BE2C (cell line): ENCODE results near the gene XYLB.

Experiments used
- DNase-seq: peaks from one replicate; pipeline ENCODE4 v3.0.0-alpha.2; 2020
- H3K27me3 ChIP-seq: fragments of 250-450 bp; sonication (Bioruptor Pico); 2 replicates; pipeline ENCODE4 v1.5.1; 2020; ENCODE audit warnings: mild to moderate bottlenecking
- H3K36me3 ChIP-seq: fragments of 250-450 bp; sonication (Bioruptor Pico); 2 replicates; pipeline ENCODE4 v1.5.1; 2020; ENCODE audit warnings: mild to moderate bottlenecking
- H3K4me1 ChIP-seq: fragments of 250-450 bp; sonication (Bioruptor Pico); 2 replicates; pipeline ENCODE4 v1.5.1; 2020
- H3K4me3 ChIP-seq: 2 replicates; pipeline ENCODE4 v1.5.1; 2011; ENCODE audit warnings: low read depth, low read length
- H3K9me3 ChIP-seq: fragments of 250-450 bp; sonication (Bioruptor Pico); 2 replicates; pipeline ENCODE4 v1.5.1; 2020
- CTCF ChIP-seq: IDR thresholded peaks from 2 replicates; pipeline ENCODE4 v1.5.1; 2012; ENCODE audit warnings: mild to moderate bottlenecking, low read depth, low read length

Gene XYLB

GRCh38 chr3:38365469-38366062 lies 19.0 kb downstream of the XYLB start:
- no peak for TF ChIP-seq CTCF
- H3K4me1 ChIP-seq: no peaks in the 10 kb centered on the region
- no peaks in the 10 kb centered on the region for H3K36me3 ChIP-seq
- H3K4me3 ChIP-seq: no peak overlapping the region
- DNase-seq: no peak
- no peaks in the 10 kb centered on the region for H3K9me3 ChIP-seq
- H3K27me3 ChIP-seq: no peaks in the 10 kb centered on the region

DNA sequence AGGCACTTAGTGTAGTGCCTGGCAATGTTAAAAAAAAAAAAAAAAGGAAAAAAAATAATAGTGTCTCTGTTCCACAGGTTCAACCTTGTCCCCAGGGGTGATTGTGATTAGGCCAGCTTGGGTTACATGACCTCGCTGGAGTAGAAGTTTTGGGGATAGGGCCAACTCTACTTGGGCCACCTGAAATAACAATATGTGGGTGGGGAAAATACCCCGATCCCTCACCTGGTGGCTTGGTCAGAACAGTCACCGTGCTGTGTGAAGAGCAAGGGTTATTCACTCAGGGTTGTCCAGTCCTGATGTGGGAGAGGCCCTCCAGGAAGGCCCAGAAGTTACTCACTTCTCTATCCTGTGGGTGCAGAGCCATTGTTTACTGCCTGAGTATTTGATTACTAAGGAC lies 19.5 kb downstream of the XYLB start:
- TF ChIP-seq CTCF: no peak
- Histone ChIP-seq H3K4me3 (no peak overlapping the region), H3K4me1 (no peaks in the 10 kb centered on the region), H3K36me3 (no peaks in the 10 kb centered on the region), H3K27me3 (no peaks in the 10 kb centered on the region), H3K9me3 (no peaks in the 10 kb centered on the region)
- no peak for DNase-seq

DNA sequence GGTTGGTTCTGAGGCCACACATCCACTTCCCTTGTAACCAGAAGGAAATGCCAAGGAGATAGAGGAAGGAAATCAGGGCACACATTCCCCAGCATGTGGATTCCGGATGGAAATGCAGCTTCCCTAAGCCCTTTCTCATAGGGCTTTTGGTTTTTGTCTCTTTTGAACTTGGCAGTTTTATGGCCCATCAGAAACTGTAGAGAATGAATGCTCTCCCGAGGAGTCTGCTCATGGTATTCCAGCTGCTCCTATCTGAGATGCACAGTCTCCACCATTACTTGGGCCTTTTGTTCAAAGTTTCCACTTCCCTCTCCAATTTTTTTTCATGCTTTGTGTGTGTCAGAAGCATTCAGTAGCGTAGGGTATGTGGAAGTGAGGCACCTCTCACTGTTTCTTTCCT lies 21.2 kb downstream of the XYLB start:
- H3K4me3 ChIP-seq: no peak overlapping the region
- no peaks in the 10 kb centered on the region for H3K4me1 ChIP-seq
- no peaks in the 10 kb centered on the region for H3K27me3 ChIP-seq
- no peak for TF ChIP-seq CTCF
- no peaks in the 10 kb centered on the region for H3K9me3 ChIP-seq
- H3K36me3 ChIP-seq: no peaks in the 10 kb centered on the region
- DNase-seq: no peak

- Histone ChIP-seq H3K36me3 (no peaks in the 10 kb centered on the region), H3K27me3 (no peaks in the 10 kb centered on the region), H3K9me3 (no peaks in the 10 kb centered on the region), H3K4me3 (no peak overlapping the region), H3K4me1 (no peaks in the 10 kb centered on the region)
- TF ChIP-seq CTCF: no peak
- DNase-seq: no peak
Measured at GRCh38 chr3:38368238-38368637, 21.7 kb downstream of the XYLB start.

DNA sequence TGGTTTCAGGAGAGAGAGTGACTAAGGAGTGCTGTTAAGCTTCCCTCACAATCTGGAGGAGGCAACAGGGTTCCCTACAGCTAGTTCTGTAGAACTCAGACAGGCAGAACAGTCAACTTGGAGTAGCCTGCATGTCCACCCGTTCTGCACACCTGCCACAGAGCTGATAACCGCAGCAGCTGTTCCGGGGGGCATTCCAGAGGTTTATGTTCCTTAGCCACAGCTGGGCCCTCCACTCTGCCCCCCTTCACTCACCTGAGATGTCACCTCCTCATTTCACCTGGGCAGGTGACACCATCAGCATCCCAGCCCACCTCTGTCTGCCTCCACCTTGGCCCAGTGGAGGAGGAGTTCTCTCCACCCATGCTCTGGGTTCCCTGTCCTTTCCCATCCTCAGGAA lies 22.6 kb downstream of the XYLB start:
- DNase-seq: no peak
- H3K9me3 ChIP-seq: no peaks in the 10 kb centered on the region
- H3K4me1 ChIP-seq: no peaks in the 10 kb centered on the region
- H3K36me3 ChIP-seq: no peaks in the 10 kb centered on the region
- H3K27me3 ChIP-seq: no peaks in the 10 kb centered on the region
- no peak overlapping the region for H3K4me3 ChIP-seq
- TF ChIP-seq CTCF: no peak

- no peak for TF ChIP-seq CTCF
- H3K27me3 ChIP-seq: no peaks in the 10 kb centered on the region
- H3K4me3 ChIP-seq: no peak overlapping the region
- DNase-seq: no peak
- no peaks in the 10 kb centered on the region for H3K9me3 ChIP-seq
- no peaks in the 10 kb centered on the region for H3K36me3 ChIP-seq
- H3K4me1 ChIP-seq: no peaks in the 10 kb centered on the region
Measured at GRCh38 chr3:38370149-38370548, 23.6 kb downstream of the XYLB start.
